NCI-H1436 (cell line): ENCODE data around the gene PSEN1.
A peak's percentile ranks its signal among the peaks of the same experiment; 100 is the strongest.

ENCODE experiments used
- DNase-seq: peaks from one replicate; lab custom pipeline; 2025; lab: John Stamatoyannopoulos, UW

PSEN1 gene

GRCh38 chr14:73240816-73241480, 104.6 kb downstream of the PSEN1 start:
- no peak for DNase-seq

- DNase-seq: no peak
Measured at GRCh38 chr14:73241481-73242165, 105.3 kb downstream of the PSEN1 start.

GRCh38 chr14:73242357-73242901, 106.1 kb downstream of the PSEN1 start:
- no peak for DNase-seq

- no peak for DNase-seq
Measured at GRCh38 chr14:73243341-73243740, 107.0 kb downstream of the PSEN1 start.

GRCh38 chr14:73243748-73244147, 107.4 kb downstream of the PSEN1 start:
- DNase-seq: no peak

- no peak for DNase-seq
Measured at GRCh38 chr14:73244541-73245290, 108.4 kb downstream of the PSEN1 start.

- peak; percentile 60 for DNase-seq
Measured at GRCh38 chr14:73245480-73246325, 109.4 kb downstream of the PSEN1 start.

GRCh38 chr14:73246387-73247150, 110.3 kb downstream of the PSEN1 start:
- no peak for DNase-seq

GRCh38 chr14:73248108-73248868, 112.0 kb downstream of the PSEN1 start:
- no peak for DNase-seq

- no peak for DNase-seq
Measured at GRCh38 chr14:73249108-73249507, 112.8 kb downstream of the PSEN1 start.

GRCh38 chr14:73249564-73250316, 113.4 kb downstream of the PSEN1 start:
- DNase-seq: no peak

GRCh38 chr14:73250317-73250713, 114.0 kb downstream of the PSEN1 start:
- no peak for DNase-seq

GRCh38 chr14:73250781-73251500, 114.6 kb downstream of the PSEN1 start:
- peak; percentile 71 for DNase-seq

- no peak for DNase-seq
Measured at GRCh38 chr14:73251516-73252215, 115.4 kb downstream of the PSEN1 start.

- no peak for DNase-seq
Measured at GRCh38 chr14:73252491-73253322, 116.4 kb downstream of the PSEN1 start.

GRCh38 chr14:73253323-73253610, 117.0 kb downstream of the PSEN1 start:
- DNase-seq: no peak

- no peak for DNase-seq
Measured at GRCh38 chr14:73253721-73254120, 117.4 kb downstream of the PSEN1 start.
